ENCODE data around the gene KLHL29.

The KLHL29 gene

GRCh38 chr2:23452853-23453420, 68.0 kb downstream of the KLHL29 start:
- no peak for DNase-seq

DNA sequence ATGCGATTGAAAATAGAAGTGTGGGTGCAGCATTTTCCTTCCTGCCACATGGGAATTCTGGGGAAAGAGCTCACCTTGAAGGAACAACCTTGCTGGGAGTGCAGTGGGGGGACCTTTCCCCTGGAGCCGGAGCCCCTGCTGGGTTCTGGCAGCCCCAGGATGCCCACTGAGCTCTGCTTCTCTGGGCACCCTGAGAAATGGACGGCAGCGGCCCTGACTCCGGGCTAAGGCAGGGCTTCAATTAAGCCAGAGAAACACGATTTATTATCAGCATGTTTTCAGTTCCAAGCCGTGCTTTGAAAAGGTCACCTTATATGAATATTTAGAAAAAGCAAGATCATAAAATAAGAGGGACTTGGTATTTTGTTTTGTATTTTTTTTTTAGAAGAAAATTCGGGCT, 68.5 kb downstream of the KLHL29 start:
- no peak for DNase-seq

GRCh38 chr2:23453836-23454460, 69.0 kb downstream of the KLHL29 start:
- DNase-seq = no peak

DNA sequence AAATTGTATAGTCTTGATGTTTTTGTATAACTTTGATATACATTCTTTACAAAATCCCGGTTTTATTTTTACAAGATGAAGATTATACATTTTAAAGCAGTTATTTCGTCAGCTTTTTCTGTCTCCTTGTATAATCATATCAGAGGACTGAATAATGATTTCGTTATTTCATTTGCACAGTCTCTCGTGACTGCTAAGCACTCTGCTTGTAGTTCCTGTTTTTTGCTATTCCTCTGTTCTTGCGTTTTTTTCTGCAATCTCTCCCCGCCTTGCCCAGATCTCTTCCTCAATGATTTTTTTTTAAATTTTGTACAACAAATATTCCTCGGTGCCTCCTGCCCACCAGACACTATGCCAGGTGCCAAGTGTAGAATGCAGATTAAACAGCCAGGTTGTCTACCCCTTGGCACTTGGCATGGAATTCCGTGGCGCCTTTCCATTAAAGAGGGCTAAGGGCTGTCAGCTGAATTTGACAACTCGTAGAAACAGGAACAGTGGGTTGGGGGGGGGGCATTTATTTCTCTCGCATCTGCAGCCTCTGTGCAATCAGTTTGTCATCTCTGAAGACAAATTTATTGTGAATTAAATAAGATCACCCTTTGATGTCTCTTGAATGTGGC, 69.6 kb downstream of the KLHL29 start:
- no peak for DNase-seq

DNA sequence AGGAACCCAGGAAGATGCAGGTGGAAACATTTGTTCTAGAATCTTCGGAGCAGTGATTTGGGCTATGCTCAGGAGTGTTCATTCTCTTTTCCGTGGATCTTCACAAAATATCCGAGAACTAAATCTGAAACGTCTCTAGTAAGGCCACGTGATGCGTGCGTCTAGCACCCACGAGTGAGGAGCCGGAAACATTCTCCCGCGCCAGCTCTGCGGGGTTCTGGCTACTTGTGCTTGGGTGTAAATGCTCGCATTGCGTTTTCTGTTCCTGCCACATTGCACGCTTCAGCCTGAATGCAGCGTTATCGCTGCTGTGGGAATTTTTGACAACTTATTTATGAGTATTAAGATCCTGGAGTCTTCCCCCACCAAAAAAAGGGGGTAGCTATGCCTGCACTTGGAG, 71.4 kb downstream of the KLHL29 start:
- no peak for DNase-seq

DNA sequence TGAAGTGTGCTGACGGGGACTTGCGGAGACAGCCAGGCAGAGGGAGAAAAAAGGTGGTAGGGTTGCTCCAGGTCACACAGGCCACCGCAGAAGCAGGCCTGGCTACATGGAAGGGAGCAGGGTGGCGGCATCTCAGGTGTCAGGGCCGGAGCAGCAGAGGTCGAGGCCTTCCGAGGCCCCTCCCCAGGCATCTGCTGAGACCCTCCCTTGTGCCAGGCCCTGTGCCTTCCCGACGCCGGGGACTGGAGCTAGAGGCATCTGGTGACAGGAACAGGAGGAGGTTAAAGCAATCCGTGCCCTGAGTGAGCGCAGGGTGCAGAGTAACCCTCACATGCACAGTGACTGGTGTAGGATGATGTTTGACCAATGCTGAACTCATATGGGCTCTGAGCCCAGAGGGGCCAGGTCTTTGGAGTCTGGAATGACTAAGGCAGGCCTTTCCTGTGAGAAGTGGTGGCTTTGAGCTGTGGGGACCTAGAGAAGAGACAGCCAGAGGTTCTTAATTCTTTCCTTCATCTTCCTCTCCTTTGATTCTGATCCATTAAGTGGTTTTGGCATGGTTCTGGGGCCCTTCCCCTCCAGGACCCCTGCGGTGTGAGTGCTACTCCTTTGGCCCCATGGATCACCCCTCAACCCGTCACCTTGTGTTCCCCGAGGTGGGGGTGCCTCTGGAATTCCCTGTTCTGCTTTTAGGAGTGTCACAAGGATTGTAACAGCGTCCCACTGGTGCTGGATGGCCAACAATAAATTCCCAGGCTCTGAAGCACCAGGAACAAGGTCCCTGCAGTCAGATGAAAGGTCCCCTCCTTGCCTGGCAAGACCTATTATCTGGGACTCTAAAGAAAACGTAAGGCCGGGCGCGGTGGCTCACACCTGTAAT, 72.1 kb downstream of the KLHL29 start:
- DNase-seq = no peak

- no peak for DNase-seq
Measured at GRCh38 chr2:23457990-23458682, 73.2 kb downstream of the KLHL29 start.

DNA sequence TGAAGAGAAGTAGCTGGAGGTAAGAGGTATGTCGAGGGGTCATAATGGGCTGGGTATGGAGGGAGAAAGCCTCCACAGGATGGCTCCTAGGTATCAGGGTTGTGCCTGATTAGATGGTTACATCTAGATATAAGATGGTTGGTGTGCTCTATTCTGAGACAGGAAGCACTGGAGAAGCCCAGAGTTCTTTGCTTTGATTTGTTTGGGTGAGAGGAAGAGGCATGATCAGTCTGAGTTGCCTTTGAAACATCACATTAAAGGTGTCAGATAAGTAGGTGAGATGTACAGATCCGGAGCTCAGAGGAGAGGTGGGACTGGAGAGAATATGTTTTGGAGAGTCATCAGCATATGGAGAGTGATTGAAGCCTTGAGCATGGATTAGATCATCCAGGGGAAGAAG, 74.1 kb downstream of the KLHL29 start:
- DNase-seq = no peak

GRCh38 chr2:23460228-23460627, 75.2 kb downstream of the KLHL29 start:
- DNase-seq = no peak

GRCh38 chr2:23460993-23461392, 76.0 kb downstream of the KLHL29 start:
- DNase-seq = no peak

DNA sequence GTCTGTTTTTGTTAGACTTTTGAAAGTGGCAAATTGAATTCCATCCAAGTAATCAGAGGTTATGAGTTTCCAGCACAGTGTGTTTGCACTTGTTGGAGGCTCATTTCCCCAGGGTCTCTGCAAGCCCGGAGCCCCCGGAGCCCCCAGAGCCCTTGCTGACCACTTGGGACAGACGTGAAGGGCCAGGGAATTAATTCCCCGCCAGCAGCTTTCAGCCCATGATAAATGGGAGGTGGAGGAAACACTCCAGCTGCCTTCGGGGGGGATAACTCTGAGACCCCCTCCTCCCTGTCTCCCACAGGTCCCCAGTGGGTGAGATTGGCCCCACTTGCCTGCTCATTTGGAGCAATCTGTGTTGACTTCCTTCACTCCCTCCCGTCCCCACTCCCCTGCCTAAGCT, 79.2 kb downstream of the KLHL29 start:
- no peak for DNase-seq

- no peak for DNase-seq
Measured at GRCh38 chr2:23464905-23465537, 80.0 kb downstream of the KLHL29 start.

DNA sequence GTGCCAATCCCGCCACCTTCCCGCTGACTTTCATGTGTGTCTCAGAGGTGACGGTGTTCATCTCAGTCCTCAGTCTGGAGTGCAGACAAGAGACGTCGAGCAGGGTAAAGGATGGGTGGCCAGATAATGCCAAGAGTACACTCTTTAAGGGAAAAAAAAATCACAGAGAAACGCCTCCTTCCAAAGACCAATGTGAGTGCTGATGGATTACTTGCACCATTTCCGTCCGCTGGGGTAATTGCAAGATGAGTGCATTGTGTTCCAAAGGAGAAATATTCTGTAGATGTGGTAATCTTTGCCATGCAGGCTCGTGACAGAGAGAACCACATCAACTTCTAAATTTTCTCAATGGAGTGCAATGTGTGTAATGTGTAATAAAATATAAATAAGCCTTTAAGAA, 81.0 kb downstream of the KLHL29 start:
- DNase-seq = no peak

- no peak for DNase-seq
Measured at GRCh38 chr2:23467618-23468017, 82.6 kb downstream of the KLHL29 start.

GRCh38 chr2:23468474-23469141, 83.6 kb downstream of the KLHL29 start:
- DNase-seq = no peak

- DNase-seq = no peak
Measured at GRCh38 chr2:23469142-23469540, 84.2 kb downstream of the KLHL29 start.

DNA sequence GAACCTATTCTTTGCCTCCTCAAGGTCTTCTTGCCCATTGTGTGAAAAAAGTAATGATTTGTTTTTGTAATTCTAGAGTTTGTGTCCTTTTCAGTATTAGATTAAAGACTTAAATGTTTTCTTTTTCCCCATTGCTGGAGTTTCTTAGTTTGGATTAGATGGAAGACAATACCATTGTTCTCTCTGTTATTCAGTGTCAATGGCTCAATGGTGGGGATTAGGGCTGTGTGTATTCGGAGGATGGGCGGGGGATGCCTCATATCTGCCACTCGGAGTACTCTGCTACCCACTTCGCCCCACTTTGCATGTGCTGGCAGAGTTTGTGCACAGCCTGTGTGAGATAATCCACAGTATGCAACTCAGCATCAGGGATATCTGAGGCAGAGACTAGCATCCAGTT, 90.1 kb downstream of the KLHL29 start:
- DNase-seq = no peak

- no peak for DNase-seq
Measured at GRCh38 chr2:23475473-23475872, 90.5 kb downstream of the KLHL29 start.

- DNase-seq = no peak
Measured at GRCh38 chr2:23476786-23477185, 91.8 kb downstream of the KLHL29 start.

DNA sequence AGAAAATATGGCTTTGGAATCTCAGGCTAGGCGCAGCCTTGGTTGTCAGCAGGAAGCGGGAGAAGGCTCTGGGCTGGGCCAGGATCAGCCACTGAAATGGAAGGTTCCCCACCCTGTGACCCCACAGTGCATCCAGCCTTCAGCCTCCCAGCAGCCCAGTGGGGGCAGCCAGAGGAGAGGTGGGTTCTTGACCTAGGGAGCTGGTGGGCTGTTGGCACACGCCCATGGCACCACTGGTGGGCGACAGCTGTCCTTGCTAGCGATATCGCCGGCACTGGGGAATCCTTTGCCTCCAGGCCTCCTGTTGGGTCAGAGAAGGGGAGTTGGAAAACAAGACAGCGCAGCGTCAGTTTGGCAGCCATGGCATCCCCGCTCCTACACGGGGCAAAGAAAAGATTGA, 92.4 kb downstream of the KLHL29 start:
- no peak for DNase-seq

DNA sequence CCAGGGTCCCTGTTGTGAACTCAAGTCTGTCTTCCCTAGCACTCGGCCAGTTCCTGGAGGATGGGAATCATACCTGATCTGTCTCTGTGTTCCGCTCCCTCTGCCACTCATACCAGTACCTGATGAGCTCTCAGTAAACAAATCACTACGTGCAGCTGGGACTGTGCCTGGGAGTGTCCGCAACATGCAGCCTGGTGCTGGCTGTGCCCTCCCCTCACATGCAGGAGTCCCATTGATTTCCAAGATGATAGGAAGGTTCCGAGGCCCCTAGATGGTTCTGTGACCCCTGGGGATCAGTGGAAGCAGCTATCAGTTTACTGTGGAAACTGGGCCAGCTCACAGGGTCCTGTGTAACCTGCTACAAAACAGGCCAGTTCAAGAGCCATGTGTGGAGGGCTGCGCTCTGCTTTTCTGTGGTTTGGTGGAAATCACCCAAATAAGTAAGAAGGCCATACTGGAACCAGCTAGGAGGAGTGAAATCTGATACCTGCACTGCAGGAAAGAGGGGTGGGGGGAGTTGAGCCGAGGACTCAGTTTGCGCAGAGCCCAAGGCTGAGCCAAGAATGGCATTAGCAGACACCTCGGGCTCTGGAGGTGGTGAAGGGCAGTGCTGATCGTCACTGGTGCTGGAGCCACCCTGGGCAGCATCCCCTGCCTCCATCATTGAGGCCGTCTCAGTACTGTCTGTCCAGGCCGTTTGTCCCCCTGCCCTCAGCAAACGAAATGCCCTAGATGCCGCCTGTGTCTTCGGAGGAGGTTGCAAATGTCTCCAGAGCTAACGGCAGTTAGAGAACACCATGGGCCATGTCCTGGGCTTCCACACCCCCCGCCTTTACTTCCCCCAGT, 93.3 kb downstream of the KLHL29 start:
- DNase-seq = no peak

All from DMS79 (cell line).